Nephron progenitor cell (in vitro differentiated cells): ENCODE results near the gene NCOA4.
"Not testable (repeated sequence)": the region's sequence is repeated elsewhere in the genome, so short reads cannot be mapped to it uniquely, and the experiment has no call there.

ENCODE experiments used
- DNase-seq: peaks from one replicate; pipeline ENCODE4 v3.0.0; 2021
- H3K27ac Mint-ChIP-seq: 2 replicates; pipeline ENCODE4 v1.8.0; 2021; ENCODE audit warnings: mild to moderate bottlenecking, moderate library complexity, mixed read lengths
- H3K27me3 Mint-ChIP-seq: 2 replicates; pipeline ENCODE4 v1.8.0; 2021; ENCODE audit warnings: mild to moderate bottlenecking, low read depth, mixed read lengths; ENCODE audit not compliant: poor library complexity
- H3K36me3 Mint-ChIP-seq: 2 replicates; pipeline ENCODE4 v1.8.0; 2021; ENCODE audit warnings: low read depth, mixed read lengths
- H3K4me1 Mint-ChIP-seq: 2 replicates; pipeline ENCODE4 v1.8.0; 2021; ENCODE audit warnings: mixed read lengths
- H3K4me3 Mint-ChIP-seq: 2 replicates; pipeline ENCODE4 v1.8.0; 2021; ENCODE audit warnings: mild to moderate bottlenecking, moderate library complexity, mixed read lengths
- H3K9me3 Mint-ChIP-seq: 2 replicates; pipeline ENCODE4 v1.8.0; 2021; ENCODE audit warnings: mild to moderate bottlenecking, moderate library complexity, mixed read lengths
- CTCF ChIP-seq: fragments of 200-600 bp; sonication (generic); IDR thresholded peaks from 2 replicates; pipeline ENCODE4 v1.5.0; 2021; ENCODE audit warnings: antibody characterized with exemption

NCOA4 gene

GRCh38 chr10:46004963-46005362, 25.5 kb downstream of the NCOA4 start:
- DNase-seq, result no peak
- Mint-ChIP-seq H3K27ac (no peak overlapping the region), H3K4me1 (no peaks in the 10 kb centered on the region), H3K9me3 (peaks cover 6% of the 10 kb centered on the region), H3K36me3 (peaks cover 75% of the 10 kb centered on the region), H3K27me3 (no peaks in the 10 kb centered on the region), H3K4me3 (no peak overlapping the region)
- TF ChIP-seq CTCF, result no peak

- no peak for TF ChIP-seq CTCF
- Mint-ChIP-seq H3K36me3 (peaks cover 74% of the 10 kb centered on the region), H3K9me3 (peaks cover 4% of the 10 kb centered on the region), H3K27ac (no peak overlapping the region), H3K4me1 (no peaks in the 10 kb centered on the region), H3K4me3 (no peak overlapping the region), H3K27me3 (no peaks in the 10 kb centered on the region)
- no peak for DNase-seq
Observed at GRCh38 chr10:46002916-46003693, 27.3 kb downstream of the NCOA4 start.

- H3K9me3 Mint-ChIP-seq, H3K4me1 Mint-ChIP-seq, H3K27me3 Mint-ChIP-seq, DNase-seq, H3K4me3 Mint-ChIP-seq, H3K27ac Mint-ChIP-seq: not testable (repeated sequence)
- H3K36me3 Mint-ChIP-seq, result peaks cover 74% of the 10 kb centered on the region
Observed at GRCh38 chr10:46002189-46002687, 28.2 kb downstream of the NCOA4 start.

GRCh38 chr10:46001187-46001756, 29.2 kb downstream of the NCOA4 start:
- TF ChIP-seq CTCF, result no peak
- peaks cover 74% of the 10 kb centered on the region for H3K36me3 Mint-ChIP-seq
- no peaks in the 10 kb centered on the region for H3K27me3 Mint-ChIP-seq
- no peak for DNase-seq
- H3K9me3 Mint-ChIP-seq, result no peaks in the 10 kb centered on the region
- no peak overlapping the region for H3K27ac Mint-ChIP-seq
- no peak overlapping the region for H3K4me3 Mint-ChIP-seq
- H3K4me1 Mint-ChIP-seq, result no peaks in the 10 kb centered on the region

- no peak for TF ChIP-seq CTCF
Observed at GRCh38 chr10:46000538-46000937, 29.9 kb downstream of the NCOA4 start.

GRCh38 chr10:45999955-46000354, 30.5 kb downstream of the NCOA4 start:
- H3K4me1 Mint-ChIP-seq, H3K4me3 Mint-ChIP-seq, H3K9me3 Mint-ChIP-seq, DNase-seq, H3K27me3 Mint-ChIP-seq, H3K27ac Mint-ChIP-seq: not testable (repeated sequence)
- H3K36me3 Mint-ChIP-seq, result peaks cover 73% of the 10 kb centered on the region

More at GRCh38 chr10:46000538-46000937, 29.9 kb downstream of the NCOA4 start:
- peaks cover 73% of the 10 kb centered on the region for H3K36me3 Mint-ChIP-seq
- H3K9me3 Mint-ChIP-seq, result no peaks in the 10 kb centered on the region
- H3K27ac Mint-ChIP-seq, result no peak overlapping the region
- DNase-seq, result no peak
- H3K4me3 Mint-ChIP-seq, result no peak overlapping the region
- H3K4me1 Mint-ChIP-seq, result no peaks in the 10 kb centered on the region
- no peaks in the 10 kb centered on the region for H3K27me3 Mint-ChIP-seq
